GM23338 (cell line): ENCODE results near the gene PARP1. TPM values are rescaled to one million over a fixed set of nuclear protein-coding genes. Genes with fewer than 3 reads are reported as not detected.

Source experiments
- ATAC-seq: fragments of 200-7000 bp; cut with Tn5 transposase; 3 replicates; pipeline ENCODE4 v1.9.1; 2020
- DNase-seq: peaks from one replicate; pipeline ENCODE4 v3.0.0-alpha.2; 2015; ENCODE audit warnings: low spot score
- H2AFZ ChIP-seq: fragments of 200-600 bp; sonication (generic); 2 replicates; pipeline ENCODE4 v1.8.0; 2016; ENCODE audit warnings: antibody characterized with exemption, mild to moderate bottlenecking, moderate library complexity
- H3F3A ChIP-seq: fragments of 200-600 bp; sonication (generic); replicated peaks from 2 replicates; pipeline ENCODE4 v1.8.0; 2017; ENCODE audit warnings: antibody characterized with exemption, mixed run types, low read depth
- H3K27ac ChIP-seq: fragments of 200-600 bp; sonication (generic); 2 replicates; pipeline ENCODE4 v1.6.1; 2016; ENCODE audit warnings: low read depth
- H3K27me3 ChIP-seq: fragments of 200-600 bp; sonication (generic); 2 replicates; pipeline ENCODE4 v1.8.0; 2016; ENCODE audit warnings: mild to moderate bottlenecking, mixed run types, moderate library complexity; ENCODE audit not compliant: insufficient read depth
- H3K36me3 ChIP-seq: fragments of 200-600 bp; sonication (generic); 2 replicates; pipeline ENCODE4 v1.8.0; 2016; ENCODE audit warnings: mild to moderate bottlenecking; ENCODE audit not compliant: insufficient read depth
- H3K4me1 ChIP-seq: fragments of 200-600 bp; sonication (generic); 2 replicates; pipeline ENCODE4 v1.8.0; 2016; ENCODE audit warnings: mild to moderate bottlenecking, moderate library complexity; ENCODE audit not compliant: insufficient read depth
- H3K4me2 ChIP-seq: fragments of 200-600 bp; sonication (generic); 2 replicates; pipeline ENCODE4 v1.7.1; 2017; ENCODE audit warnings: mixed run types
- H3K4me3 ChIP-seq: fragments of 200-600 bp; sonication (generic); 2 replicates; pipeline ENCODE4 v1.6.1; 2016; ENCODE audit warnings: mixed run types
- H3K79me2 ChIP-seq: fragments of 200-600 bp; sonication (generic); replicated peaks from 2 replicates; pipeline ENCODE4 v1.8.0; 2017; ENCODE audit warnings: mild to moderate bottlenecking; ENCODE audit not compliant: insufficient read depth
- H3K9me2 ChIP-seq: fragments of 200-600 bp; sonication (generic); 2 replicates; pipeline ENCODE4 v1.8.0; 2017; ENCODE audit not compliant: insufficient read depth
- H4K20me1 ChIP-seq: fragments of 200-600 bp; sonication (generic); replicated peaks from 2 replicates; pipeline ENCODE4 v1.8.0; 2017; ENCODE audit warnings: mild to moderate bottlenecking; ENCODE audit not compliant: insufficient read depth
- H3K27ac Mint-ChIP-seq: 2 replicates; pipeline ENCODE4 v1.8.0; 2020; ENCODE audit warnings: inconsistent platforms, mild to moderate bottlenecking, moderate library complexity, mixed read lengths
- H3K27me3 Mint-ChIP-seq: 3 replicates; pipeline ENCODE4 v1.8.0; 2022; ENCODE audit warnings: low read depth, mild to moderate bottlenecking, moderate library complexity, mixed read lengths, inconsistent platforms; ENCODE audit not compliant: insufficient read depth, poor library complexity
- H3K36me3 Mint-ChIP-seq: 3 replicates; pipeline ENCODE4 v1.8.0; 2021; ENCODE audit warnings: low read depth, mild to moderate bottlenecking, inconsistent platforms, moderate library complexity, mixed read lengths
- H3K4me1 Mint-ChIP-seq: 3 replicates; pipeline ENCODE4 v1.8.0; 2020; ENCODE audit warnings: mild to moderate bottlenecking, inconsistent platforms, mixed read lengths
- H3K4me3 Mint-ChIP-seq: 3 replicates; pipeline ENCODE4 v1.8.0; 2021; ENCODE audit warnings: moderate library complexity, mild to moderate bottlenecking, inconsistent platforms, mixed read lengths
- H3K9me3 Mint-ChIP-seq: 3 replicates; pipeline ENCODE4 v1.8.0; 2020; ENCODE audit warnings: moderate library complexity, mild to moderate bottlenecking, inconsistent platforms, mixed read lengths
- CREB1 ChIP-seq: fragments of 250-450 bp; sonication (Bioruptor Pico); IDR thresholded peaks from 2 replicates; pipeline ENCODE4 v1.5.0; 2020; ENCODE audit warnings: low read depth, mild to moderate bottlenecking, moderate library complexity
- EZH2 ChIP-seq: fragments of 200-600 bp; sonication (generic); IDR thresholded peaks from one replicate; pipeline ENCODE4 v1.8.0; 2017; ENCODE audit warnings: antibody characterized with exemption, mild to moderate bottlenecking, low read depth; ENCODE audit not compliant: unreplicated experiment
- JUNB ChIP-seq: IDR thresholded peaks from one replicate; pipeline ENCODE4 v1.6.1; 2016; ENCODE audit warnings: antibody characterized with exemption; ENCODE audit not compliant: unreplicated experiment
- NANOG ChIP-seq: IDR thresholded peaks from 2 replicates; pipeline ENCODE4 v1.6.1; 2016; ENCODE audit warnings: antibody characterized with exemption, borderline replicate concordance
- POLR2AphosphoS5 ChIP-seq: IDR thresholded peaks from 2 replicates; pipeline ENCODE4 v1.6.1; 2016; ENCODE audit warnings: antibody characterized with exemption, low read depth
- STAT1 ChIP-seq: IDR thresholded peaks from one replicate; pipeline ENCODE4 v1.6.1; 2016; ENCODE audit warnings: antibody characterized with exemption; ENCODE audit not compliant: unreplicated experiment
- ZNF114 ChIP-seq: fragments of 250-450 bp; sonication (Bioruptor Pico); IDR thresholded peaks from 2 replicates; pipeline ENCODE4 v1.5.0; 2020; ENCODE audit warnings: mild to moderate bottlenecking, moderate library complexity
- ZNF331 ChIP-seq: fragments of 250-450 bp; sonication (Bioruptor Pico); IDR thresholded peaks from 2 replicates; pipeline ENCODE4 v1.5.0; 2020; ENCODE audit warnings: low read depth, mild to moderate bottlenecking, moderate library complexity
- polyA plus RNA-seq: library from polyadenylated mRNA; unstranded; fragments of >200 nt; fragmentation: Nextera tagmentation; extraction: Ambion mirVana; gene quantifications from 2 replicates; pipeline ENCODE4 v1.2.1, GENCODE V29; 2016
- total RNA-seq: library from RNA; depleted of rRNA; stranded (reverse); fragments of >200 nt; shearing (Covaris generic); gene quantifications from 2 replicates; pipeline ENCODE4 v1.2.3, GENCODE V29; 2014
- TF ChIP-seq, protein P1 (sequence below): fragments of 250-450 bp; sonication (Bioruptor Pico); IDR thresholded peaks from 2 replicates; pipeline ENCODE4 v1.5.0; 2020; ENCODE audit warnings: mild to moderate bottlenecking, moderate library complexity
- TF ChIP-seq, protein P2 (sequence below), 2 experiments: fragments of 200-600 bp in 1 of 2; sonication (generic) in 1 of 2; conservative IDR thresholded peaks; 2 replicates each; pipeline versions ENCODE4 v1.5.1 to v1.6.1; 2016 to 2017; ENCODE audit warnings: antibody characterized with exemption in 2 of 2, low read depth in 2 of 2, mild to moderate bottlenecking in 2 of 2, moderate library complexity in 1 of 2

PARP1 gene
- total and polyA plus RNA-seq, 2 experiments from 2014 or later = 877 to 1,082 TPM

DNA sequence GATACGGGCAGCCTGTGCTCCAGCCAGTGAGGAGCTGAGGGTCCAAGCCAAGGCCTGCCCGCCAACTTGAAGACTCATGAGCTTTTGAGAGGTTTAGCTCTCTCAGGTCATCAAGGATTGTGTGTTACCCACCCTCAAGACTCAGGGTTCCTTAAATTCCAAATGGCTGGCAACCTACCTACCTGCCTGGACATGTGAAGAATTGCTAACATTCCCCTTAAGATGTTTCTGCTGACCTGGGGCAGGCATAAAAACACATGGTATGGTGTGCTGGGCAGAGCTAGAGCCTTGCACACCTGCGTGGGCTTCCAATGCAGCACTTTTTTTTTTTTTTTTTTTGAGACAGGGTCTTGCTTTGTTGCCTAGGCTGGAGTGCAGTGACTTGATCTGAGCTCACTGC, 17.2 kb downstream of the PARP1 start:
- no peak for DNase-seq
- H2AFZ ChIP-seq = no peak overlapping the region

More for the DNA sequence above, 17.2 kb downstream of the PARP1 start:
- H3K27ac ChIP-seq = no peak overlapping the region
- no peak overlapping the region for H3K4me3 ChIP-seq
- Mint-ChIP-seq H3K27ac (no peak overlapping the region), H3K36me3 (peaks cover 90% of the 10 kb centered on the region), H3K4me3 (no peak overlapping the region), H3K27me3 (no peaks in the 10 kb centered on the region), H3K9me3 (no peaks in the 10 kb centered on the region), H3K4me1 (no peaks in the 10 kb centered on the region; the same call in 2 of the 3 replicates)
- no peaks in the 10 kb centered on the region for H3K4me1 ChIP-seq
- H3F3A ChIP-seq = 0 out of 2 replicates have a peak, but pooled peaks cover 3% of the 10 kb centered on the region
- no peaks in the 10 kb centered on the region for H3K27me3 ChIP-seq
- TF ChIP-seq CREB1 (CRISPR knock-in tag) (no peak), POLR2AphosphoS5 (no peak), STAT1 (no peak), NANOG (no peak), ZNF114 (CRISPR knock-in tag) (no peak), ZNF331 (CRISPR knock-in tag) (no peak), JUNB (no peak), EZH2 (no peak)
- TF ChIP-seq, protein P1, sequence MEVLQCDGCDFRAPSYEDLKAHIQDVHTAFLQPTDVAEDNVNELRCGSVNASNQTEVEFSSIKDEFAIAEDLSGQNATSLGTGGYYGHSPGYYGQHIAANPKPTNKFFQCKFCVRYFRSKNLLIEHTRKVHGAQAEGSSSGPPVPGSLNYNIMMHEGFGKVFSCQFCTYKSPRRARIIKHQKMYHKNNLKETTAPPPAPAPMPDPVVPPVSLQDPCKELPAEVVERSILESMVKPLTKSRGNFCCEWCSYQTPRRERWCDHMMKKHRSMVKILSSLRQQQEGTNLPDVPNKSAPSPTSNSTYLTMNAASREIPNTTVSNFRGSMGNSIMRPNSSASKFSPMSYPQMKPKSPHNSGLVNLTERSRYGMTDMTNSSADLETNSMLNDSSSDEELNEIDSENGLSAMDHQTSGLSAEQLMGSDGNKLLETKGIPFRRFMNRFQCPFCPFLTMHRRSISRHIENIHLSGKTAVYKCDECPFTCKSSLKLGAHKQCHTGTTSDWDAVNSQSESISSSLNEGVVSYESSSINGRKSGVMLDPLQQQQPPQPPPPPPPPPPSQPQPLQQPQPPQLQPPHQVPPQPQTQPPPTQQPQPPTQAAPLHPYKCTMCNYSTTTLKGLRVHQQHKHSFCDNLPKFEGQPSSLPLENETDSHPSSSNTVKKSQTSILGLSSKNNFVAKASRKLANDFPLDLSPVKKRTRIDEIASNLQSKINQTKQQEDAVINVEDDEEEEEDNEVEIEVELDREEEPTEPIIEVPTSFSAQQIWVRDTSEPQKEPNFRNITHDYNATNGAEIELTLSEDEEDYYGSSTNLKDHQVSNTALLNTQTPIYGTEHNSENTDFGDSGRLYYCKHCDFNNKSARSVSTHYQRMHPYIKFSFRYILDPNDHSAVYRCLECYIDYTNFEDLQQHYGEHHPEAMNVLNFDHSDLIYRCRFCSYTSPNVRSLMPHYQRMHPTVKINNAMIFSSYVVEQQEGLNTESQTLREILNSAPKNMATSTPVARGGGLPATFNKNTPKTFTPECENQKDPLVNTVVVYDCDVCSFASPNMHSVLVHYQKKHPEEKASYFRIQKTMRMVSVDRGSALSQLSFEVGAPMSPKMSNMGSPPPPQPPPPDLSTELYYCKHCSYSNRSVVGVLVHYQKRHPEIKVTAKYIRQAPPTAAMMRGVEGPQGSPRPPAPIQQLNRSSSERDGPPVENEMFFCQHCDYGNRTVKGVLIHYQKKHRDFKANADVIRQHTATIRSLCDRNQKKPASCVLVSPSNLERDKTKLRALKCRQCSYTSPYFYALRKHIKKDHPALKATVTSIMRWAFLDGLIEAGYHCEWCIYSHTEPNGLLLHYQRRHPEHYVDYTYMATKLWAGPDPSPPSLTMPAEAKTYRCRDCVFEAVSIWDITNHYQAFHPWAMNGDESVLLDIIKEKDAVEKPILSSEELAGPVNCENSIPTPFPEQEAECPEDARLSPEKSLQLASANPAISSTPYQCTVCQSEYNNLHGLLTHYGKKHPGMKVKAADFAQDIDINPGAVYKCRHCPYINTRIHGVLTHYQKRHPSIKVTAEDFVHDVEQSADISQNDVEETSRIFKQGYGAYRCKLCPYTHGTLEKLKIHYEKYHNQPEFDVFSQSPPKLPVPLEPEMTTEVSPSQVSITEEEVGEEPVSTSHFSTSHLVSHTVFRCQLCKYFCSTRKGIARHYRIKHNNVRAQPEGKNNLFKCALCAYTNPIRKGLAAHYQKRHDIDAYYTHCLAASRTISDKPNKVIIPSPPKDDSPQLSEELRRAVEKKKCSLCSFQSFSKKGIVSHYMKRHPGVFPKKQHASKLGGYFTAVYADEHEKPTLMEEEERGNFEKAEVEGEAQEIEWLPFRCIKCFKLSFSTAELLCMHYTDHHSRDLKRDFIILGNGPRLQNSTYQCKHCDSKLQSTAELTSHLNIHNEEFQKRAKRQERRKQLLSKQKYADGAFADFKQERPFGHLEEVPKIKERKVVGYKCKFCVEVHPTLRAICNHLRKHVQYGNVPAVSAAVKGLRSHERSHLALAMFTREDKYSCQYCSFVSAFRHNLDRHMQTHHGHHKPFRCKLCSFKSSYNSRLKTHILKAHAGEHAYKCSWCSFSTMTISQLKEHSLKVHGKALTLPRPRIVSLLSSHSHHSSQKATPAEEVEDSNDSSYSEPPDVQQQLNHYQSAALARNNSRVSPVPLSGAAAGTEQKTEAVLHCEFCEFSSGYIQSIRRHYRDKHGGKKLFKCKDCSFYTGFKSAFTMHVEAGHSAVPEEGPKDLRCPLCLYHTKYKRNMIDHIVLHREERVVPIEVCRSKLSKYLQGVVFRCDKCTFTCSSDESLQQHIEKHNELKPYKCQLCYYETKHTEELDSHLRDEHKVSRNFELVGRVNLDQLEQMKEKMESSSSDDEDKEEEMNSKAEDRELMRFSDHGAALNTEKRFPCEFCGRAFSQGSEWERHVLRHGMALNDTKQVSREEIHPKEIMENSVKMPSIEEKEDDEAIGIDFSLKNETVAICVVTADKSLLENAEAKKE = no peak
- TF ChIP-seq, protein P2, sequence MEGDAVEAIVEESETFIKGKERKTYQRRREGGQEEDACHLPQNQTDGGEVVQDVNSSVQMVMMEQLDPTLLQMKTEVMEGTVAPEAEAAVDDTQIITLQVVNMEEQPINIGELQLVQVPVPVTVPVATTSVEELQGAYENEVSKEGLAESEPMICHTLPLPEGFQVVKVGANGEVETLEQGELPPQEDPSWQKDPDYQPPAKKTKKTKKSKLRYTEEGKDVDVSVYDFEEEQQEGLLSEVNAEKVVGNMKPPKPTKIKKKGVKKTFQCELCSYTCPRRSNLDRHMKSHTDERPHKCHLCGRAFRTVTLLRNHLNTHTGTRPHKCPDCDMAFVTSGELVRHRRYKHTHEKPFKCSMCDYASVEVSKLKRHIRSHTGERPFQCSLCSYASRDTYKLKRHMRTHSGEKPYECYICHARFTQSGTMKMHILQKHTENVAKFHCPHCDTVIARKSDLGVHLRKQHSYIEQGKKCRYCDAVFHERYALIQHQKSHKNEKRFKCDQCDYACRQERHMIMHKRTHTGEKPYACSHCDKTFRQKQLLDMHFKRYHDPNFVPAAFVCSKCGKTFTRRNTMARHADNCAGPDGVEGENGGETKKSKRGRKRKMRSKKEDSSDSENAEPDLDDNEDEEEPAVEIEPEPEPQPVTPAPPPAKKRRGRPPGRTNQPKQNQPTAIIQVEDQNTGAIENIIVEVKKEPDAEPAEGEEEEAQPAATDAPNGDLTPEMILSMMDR (conservative IDR thresholded peaks at IDR 0.05; ENCODE audit: low read depth in 2 of 2) = no peak
- no peak overlapping the region for H3K4me2 ChIP-seq
- H4K20me1 ChIP-seq = peaks cover 63% of the 10 kb centered on the region
- ATAC-seq = no peak
- H3K36me3 ChIP-seq = peaks cover 77% of the 10 kb centered on the region
- H3K79me2 ChIP-seq = peaks cover 62% of the 10 kb centered on the region
- no peaks in the 10 kb centered on the region for H3K9me2 ChIP-seq
